ENCODE results near the gene RDM1. TPM values are rescaled to one million over a fixed set of nuclear protein-coding genes. Genes with fewer than 3 reads are reported as not detected.

Gene RDM1, protein sequence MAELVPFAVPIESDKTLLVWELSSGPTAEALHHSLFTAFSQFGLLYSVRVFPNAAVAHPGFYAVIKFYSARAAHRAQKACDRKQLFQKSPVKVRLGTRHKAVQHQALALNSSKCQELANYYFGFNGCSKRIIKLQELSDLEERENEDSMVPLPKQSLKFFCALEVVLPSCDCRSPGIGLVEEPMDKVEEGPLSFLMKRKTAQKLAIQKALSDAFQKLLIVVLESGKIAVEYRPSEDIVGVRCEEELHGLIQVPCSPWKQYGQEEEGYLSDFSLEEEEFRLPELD
- total RNA-seq: not detected

DNA sequence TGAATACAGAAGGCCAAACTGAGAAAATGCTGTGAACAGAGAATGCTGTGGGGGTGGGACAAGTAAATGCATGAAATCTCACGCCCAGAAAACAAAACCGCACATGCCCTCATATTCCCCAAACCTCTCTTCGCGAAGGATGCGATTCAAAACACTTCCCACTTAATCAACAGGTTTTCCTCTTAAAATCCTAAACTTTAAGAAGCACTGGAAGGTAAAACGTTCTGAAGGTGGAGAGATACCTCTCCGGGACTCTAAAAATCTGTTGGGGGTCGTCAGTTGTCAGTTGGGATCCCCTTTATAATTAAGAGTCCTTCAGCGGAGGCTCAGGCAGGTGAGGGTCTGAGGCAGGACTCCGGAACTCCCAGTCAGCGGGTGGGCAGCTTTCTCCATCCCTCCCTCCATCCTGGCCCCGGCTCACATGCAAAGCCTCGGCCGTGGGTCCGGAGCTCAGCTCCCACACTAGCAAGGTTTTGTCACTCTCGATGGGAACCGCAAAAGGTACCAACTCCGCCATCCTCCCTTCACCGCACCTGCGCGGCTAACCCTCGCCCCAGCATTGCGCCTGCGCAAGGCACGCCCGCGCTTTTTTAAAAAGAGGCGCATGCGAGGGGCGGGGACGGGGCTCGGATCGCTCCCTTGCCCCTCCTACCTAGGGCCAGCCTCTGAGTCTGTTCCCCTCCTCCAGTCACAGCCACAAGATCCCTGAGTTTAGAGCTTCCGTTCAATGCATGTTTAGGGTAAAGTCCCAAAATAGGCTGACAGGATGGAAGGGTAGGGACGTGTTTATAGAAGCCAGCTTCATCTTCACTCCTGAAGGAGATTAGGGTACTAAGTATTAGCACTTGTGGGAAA lies at the start of gene RDM1:
RDM1 (minus strand) TSS at position 563 of the 855 bp plus-strand sequence; CDS start at position 517, 46 bp downstream.
- TF ChIP-seq, protein P1, sequence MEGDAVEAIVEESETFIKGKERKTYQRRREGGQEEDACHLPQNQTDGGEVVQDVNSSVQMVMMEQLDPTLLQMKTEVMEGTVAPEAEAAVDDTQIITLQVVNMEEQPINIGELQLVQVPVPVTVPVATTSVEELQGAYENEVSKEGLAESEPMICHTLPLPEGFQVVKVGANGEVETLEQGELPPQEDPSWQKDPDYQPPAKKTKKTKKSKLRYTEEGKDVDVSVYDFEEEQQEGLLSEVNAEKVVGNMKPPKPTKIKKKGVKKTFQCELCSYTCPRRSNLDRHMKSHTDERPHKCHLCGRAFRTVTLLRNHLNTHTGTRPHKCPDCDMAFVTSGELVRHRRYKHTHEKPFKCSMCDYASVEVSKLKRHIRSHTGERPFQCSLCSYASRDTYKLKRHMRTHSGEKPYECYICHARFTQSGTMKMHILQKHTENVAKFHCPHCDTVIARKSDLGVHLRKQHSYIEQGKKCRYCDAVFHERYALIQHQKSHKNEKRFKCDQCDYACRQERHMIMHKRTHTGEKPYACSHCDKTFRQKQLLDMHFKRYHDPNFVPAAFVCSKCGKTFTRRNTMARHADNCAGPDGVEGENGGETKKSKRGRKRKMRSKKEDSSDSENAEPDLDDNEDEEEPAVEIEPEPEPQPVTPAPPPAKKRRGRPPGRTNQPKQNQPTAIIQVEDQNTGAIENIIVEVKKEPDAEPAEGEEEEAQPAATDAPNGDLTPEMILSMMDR (IDR thresholded peaks at IDR 0.05; ENCODE audit: low read depth): no peak

DNA sequence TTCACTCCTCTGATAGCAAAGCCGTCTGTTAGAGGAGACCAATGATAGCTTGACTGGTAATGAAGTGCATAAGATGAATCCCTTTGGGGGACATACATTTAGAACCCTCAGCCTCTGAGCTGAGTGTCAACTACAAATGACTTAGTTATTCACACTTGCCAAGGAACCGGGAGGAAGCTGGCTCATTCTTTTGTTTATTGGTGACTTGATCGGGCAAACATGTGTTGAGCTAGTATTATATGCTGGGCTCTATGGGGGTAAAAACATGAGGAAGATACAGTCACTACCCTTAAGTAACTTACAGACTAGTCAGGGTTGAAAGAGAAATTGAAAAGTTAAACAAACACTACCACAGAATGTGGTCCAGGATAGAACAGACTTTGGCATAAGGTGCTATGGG lies 47.8 kb upstream of the RDM1 start:
- TF ChIP-seq, protein P1 (IDR thresholded peaks at IDR 0.05; ENCODE audit: low read depth): no peak

DNA sequence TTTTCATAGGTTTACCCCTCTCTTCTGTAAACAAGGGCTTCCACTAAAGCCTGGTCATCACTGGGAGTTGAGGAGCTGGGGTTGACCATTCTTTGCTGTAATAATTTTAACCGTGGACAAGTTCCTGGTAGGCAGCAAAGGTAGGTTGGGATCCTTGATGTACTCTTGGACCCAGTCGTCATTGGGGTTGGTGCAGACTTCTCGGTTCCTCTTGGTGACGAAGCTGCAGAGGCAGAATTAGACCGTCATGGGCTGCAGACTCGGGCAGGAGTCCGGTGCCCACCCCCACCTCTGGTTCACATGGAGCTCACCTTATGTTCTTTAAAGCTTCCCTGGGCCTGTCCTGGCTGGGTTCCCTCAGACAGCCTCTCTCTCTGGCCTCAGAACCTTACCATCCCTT lies 46.9 kb upstream of the RDM1 start:
- TF ChIP-seq, protein P1 (IDR thresholded peaks at IDR 0.05; ENCODE audit: low read depth): no peak

DNA sequence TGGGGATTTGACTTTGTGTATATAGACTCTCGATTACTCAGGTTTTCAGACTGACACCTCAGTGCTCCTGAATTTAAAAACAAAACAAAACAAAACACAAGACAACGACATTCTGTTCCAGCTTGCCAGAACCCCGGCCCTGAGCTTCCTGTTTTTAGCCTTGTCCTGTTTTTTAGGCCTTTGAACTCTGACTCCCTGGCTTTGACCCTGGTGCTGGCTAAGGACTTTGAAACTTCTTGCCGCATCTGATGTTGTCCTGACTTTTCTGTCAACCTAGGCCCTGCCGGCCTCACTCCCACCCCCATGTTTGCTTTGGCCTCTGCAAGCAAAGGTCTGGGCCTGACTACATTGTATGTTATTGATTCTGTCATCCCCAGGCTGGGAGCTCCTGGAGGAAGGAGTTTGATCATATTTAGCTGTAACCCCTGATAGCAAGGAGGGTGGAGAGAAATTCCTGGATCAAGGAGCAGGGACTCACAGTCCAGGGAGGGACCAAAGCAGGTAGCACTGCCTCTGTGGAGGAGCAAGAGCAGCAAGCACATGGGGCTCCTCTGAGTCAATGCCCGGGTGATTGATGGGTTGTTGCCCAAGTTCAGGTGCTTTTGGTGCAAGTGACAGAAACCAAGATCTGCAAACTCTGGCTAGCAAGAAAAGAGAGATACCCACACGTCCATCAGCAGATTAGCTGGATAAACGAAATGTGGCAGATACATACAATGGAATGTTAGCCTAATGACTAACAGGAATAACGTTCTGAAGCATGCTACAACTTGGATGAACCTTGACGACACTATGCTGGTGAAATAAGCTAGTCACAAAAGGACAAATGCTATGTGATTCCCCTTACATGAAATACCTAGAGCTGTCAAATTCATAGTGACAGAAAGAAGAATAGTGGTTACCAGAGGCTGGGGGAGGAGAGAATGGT lies 43.0 kb upstream of the RDM1 start:
- TF ChIP-seq, protein P1 (IDR thresholded peaks at IDR 0.05; ENCODE audit: low read depth): no peak

DNA sequence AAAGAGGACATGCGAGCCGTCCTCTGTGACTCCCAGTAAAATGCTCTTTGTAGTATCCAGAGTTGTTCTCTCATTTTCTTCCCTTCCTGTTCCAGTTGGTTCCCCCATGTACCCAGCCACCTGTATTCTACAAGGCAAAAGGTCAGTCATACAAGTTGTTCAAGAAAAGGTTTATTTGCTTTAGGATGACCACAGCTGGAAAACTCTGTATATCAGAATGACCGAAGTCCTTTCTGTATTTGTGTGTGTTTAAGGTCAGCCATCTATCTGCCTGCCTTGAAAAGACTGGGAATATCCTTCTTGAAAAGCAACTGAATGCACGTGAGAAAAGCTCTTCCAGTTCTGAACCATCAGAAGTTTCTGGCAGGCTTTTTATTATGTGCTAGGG lies 42.4 kb upstream of the RDM1 start:
- TF ChIP-seq, protein P1 (IDR thresholded peaks at IDR 0.05; ENCODE audit: low read depth): no peak

DNA sequence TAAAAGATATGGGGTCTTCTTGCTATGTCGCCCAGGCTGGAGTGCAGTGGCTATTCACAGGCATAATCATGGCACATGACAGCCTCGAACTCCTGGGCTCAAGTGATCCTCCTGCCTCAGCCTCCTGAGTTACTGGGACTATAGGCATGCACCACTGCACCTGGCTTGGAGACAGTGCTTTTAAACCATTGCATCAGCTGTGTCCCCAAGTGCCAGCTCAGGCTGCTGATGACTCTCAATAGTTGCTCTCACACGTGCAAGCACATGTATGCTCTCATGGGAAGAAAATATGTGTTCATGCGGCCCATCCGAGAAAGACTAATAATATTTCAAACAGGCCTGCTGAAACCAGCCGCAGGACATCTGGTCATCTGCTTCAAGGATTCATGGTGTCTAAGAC lies 42.0 kb upstream of the RDM1 start:
- TF ChIP-seq, protein P1 (IDR thresholded peaks at IDR 0.05; ENCODE audit: low read depth): no peak

All from subcutaneous adipose tissue (tissue), 4 donors.